Cardiac muscle cell (in vitro differentiated cells and primary cell): ENCODE measurements around the gene MYO5B. TPM values are rescaled to one million over a fixed set of nuclear protein-coding genes. Genes with fewer than 3 reads are reported as not detected.
"Not testable (repeated sequence)": the region's sequence is repeated elsewhere in the genome, so short reads cannot be mapped to it uniquely, and the experiment has no call there.

Experiments used
- DNase-seq, 2 donors: peaks; one replicate each; pipeline versions ENCODE4 v3.0.0 to v3.0.0-alpha.2; 2010 to 2017; ENCODE audit warnings: low read depth in 1 of 2, low spot score in 1 of 2
- H3K27ac ChIP-seq: fragments of 200-600 bp; sonication (generic); 2 replicates; pipeline ENCODE4 v1.5.1; 2016
- H3K27me3 ChIP-seq: fragments of 200-600 bp; sonication (generic); 2 replicates; pipeline ENCODE4 v1.6.0; 2016; ENCODE audit warnings: control low read depth
- H3K36me3 ChIP-seq: fragments of 200-600 bp; sonication (generic); 2 replicates; pipeline ENCODE4 v1.5.1; 2016; ENCODE audit warnings: control low read depth
- H3K4me1 ChIP-seq: fragments of 200-600 bp; sonication (generic); 2 replicates; pipeline ENCODE4 v1.8.1; 2017; ENCODE audit warnings: low read depth, mild to moderate bottlenecking, mixed run types
- H3K4me3 ChIP-seq: fragments of 200-600 bp; sonication (generic); 2 replicates; pipeline ENCODE4 v1.5.1; 2016; ENCODE audit warnings: mild to moderate bottlenecking
- H3K9me3 ChIP-seq: fragments of 200-600 bp; sonication (generic); 2 replicates; pipeline ENCODE4 v1.5.1; 2017; ENCODE audit warnings: low read depth, mild to moderate bottlenecking, control low read depth
- polyA plus RNA-seq: library from polyadenylated mRNA; unstranded; fragments of >200 nt; fragmentation: Nextera tagmentation; extraction: Ambion mirVana; gene quantifications from 2 replicates; pipeline ENCODE4 v1.2.1, GENCODE V29; 2016
- total RNA-seq: library from RNA; depleted of rRNA; stranded (reverse); fragments of >200 nt; gene quantifications from 2 replicates; pipeline ENCODE4 v1.2.3, GENCODE V29; 2016
- TF ChIP-seq, protein P1 (sequence below): IDR thresholded peaks from 2 replicates; pipeline ENCODE4 v1.5.1; 2012; ENCODE audit warnings: low read depth, mild to moderate bottlenecking, low read length

MYO5B gene
- total and polyA plus RNA-seq, 2 experiments from 2014 or later = 3.0 to 16.7 TPM

DNA sequence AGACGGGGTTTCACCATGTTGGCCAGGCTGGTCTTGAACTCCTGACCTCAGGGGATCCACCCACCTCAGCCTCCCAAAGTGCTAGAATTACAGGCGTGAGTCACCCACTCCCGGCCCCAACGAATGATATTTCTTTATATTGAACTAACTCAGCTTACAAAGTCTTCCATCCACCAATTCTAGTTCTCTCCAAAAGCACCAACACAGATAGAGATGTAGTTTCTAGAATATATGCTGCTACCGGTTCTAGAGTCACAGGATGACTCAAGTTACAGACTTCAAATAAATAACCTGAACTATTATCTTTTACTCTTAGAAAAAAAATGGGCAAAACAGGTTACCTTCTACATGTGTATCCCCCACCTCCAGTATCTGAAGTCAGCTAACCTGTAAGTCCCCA, 390.9 kb downstream of the MYO5B start:
- no peaks in the 10 kb centered on the region for H3K27me3 ChIP-seq
- H3K9me3 ChIP-seq = no peaks in the 10 kb centered on the region
- TF ChIP-seq, protein P1, sequence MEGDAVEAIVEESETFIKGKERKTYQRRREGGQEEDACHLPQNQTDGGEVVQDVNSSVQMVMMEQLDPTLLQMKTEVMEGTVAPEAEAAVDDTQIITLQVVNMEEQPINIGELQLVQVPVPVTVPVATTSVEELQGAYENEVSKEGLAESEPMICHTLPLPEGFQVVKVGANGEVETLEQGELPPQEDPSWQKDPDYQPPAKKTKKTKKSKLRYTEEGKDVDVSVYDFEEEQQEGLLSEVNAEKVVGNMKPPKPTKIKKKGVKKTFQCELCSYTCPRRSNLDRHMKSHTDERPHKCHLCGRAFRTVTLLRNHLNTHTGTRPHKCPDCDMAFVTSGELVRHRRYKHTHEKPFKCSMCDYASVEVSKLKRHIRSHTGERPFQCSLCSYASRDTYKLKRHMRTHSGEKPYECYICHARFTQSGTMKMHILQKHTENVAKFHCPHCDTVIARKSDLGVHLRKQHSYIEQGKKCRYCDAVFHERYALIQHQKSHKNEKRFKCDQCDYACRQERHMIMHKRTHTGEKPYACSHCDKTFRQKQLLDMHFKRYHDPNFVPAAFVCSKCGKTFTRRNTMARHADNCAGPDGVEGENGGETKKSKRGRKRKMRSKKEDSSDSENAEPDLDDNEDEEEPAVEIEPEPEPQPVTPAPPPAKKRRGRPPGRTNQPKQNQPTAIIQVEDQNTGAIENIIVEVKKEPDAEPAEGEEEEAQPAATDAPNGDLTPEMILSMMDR = no peak
- H3K27ac ChIP-seq = no peak overlapping the region
- peaks cover 3% of the 10 kb centered on the region for H3K4me1 ChIP-seq
- H3K4me3 ChIP-seq = no peak overlapping the region
- peaks cover 10% of the 10 kb centered on the region for H3K36me3 ChIP-seq
- no peak for DNase-seq

DNA sequence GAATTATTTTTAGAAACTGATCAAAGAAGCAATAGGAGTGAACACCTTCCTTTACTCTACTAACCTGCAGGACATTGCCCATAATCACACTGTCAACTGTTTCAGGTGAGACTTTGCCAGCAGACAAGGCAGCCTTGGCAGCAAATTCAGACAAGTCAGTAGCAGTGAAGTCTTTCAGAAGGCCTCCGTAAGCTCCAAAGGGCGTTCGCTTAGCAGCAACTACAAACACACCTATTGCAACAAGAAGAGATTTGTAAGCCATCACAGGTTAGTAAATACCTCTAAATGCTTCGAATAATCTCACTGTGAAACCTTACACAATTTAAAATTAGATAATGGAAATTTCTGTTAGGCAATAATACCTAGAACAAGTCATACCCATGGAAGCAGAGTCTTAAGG, 392.3 kb downstream of the MYO5B start:
- Histone ChIP-seq H3K27ac (no peak overlapping the region), H3K9me3 (no peaks in the 10 kb centered on the region), H3K4me3 (no peak overlapping the region), H3K36me3 (peaks cover 13% of the 10 kb centered on the region), H3K4me1 (peaks cover 3% of the 10 kb centered on the region), H3K27me3 (no peaks in the 10 kb centered on the region)
- DNase-seq = no peak
- TF ChIP-seq, protein P1 = no peak

- not testable (repeated sequence) for DNase-seq, H3K27me3 ChIP-seq
- H3K36me3 ChIP-seq = peaks cover 33% of the 10 kb centered on the region
These were observed 394.5 kb downstream of the MYO5B start for GRCh38 chr18:49800491-49800890.

GRCh38 chr18:49799806-49800205, 395.1 kb downstream of the MYO5B start:
- not testable (repeated sequence) for H3K4me1 ChIP-seq, H3K4me3 ChIP-seq, H3K27ac ChIP-seq, H3K27me3 ChIP-seq, DNase-seq, H3K9me3 ChIP-seq
- H3K36me3 ChIP-seq = peaks cover 38% of the 10 kb centered on the region

More at GRCh38 chr18:49800491-49800890, 394.5 kb downstream of the MYO5B start:
- H3K9me3 ChIP-seq, H3K4me3 ChIP-seq, H3K27ac ChIP-seq, H3K4me1 ChIP-seq: not testable (repeated sequence)

DNA sequence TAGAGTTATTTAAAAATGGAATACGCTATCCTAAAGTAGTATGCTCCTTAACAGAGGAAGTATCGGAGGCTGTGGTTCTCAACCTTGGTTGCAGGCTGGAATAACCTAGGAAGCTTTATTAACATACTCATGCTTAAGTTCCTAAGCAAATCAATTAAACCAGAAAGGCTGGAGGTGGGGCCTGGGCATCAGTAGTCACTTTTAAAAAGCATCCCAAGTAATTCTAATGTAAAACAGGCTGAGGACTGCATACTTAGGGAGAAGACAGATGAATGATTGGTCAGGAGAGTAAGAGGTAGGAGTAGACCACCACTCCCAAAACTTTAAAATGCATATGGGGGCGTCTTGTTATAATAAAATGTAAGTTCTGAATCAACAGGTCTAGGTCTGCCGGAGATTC, 396.9 kb downstream of the MYO5B start:
- Histone ChIP-seq H3K27me3 (no peaks in the 10 kb centered on the region), H3K4me3 (no peak overlapping the region), H3K4me1 (no peaks in the 10 kb centered on the region), H3K9me3 (no peaks in the 10 kb centered on the region), H3K27ac (no peak overlapping the region), H3K36me3 (peaks cover 56% of the 10 kb centered on the region)
- no peak for DNase-seq
- TF ChIP-seq, protein P1 = no peak

DNA sequence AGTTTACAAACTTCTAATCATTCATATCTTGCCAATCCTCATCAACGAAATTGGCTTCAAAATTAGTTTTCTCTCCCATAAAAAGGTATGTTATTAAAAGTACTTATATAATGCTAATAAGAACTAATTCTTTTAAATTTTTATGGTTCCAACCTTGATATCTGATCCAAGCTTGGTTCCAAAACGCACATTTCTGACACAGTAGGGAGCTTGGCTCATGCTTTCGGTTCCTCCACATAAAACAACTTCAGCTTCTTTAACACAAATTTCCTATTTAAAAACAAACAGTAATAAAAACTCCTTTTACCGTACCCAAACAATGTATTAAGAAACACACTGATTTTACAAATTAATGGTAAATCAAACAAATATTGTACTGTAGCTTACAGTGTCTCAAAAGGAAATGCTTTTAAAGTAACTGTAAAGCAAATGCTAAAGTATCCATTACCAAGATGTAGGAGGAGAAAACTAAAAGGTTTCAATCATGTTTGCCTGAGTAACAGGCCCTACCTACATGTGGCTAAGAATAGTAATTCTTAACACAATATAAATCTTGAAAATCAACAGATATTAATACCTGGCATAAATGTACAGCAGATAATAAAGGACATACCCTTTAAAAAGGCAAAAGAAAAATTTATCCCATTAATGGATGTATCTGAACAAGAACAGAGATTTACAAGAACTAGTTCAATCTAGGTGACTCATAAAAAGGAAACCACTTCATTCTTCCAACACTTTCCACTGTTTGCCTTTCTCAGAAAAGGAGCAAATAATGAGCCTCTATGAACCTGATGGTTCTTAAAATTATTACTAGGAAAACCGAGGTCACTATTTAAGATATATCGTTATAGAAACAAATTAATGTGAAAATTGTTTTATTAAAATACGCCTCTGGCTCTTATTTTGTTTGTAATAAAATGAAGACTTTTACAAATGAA, 399.1 kb downstream of the MYO5B start:
- no peak for DNase-seq
- no peaks in the 10 kb centered on the region for H3K9me3 ChIP-seq
- TF ChIP-seq, protein P1 = no peak
- H3K27ac ChIP-seq = no peak overlapping the region
- peaks cover 67% of the 10 kb centered on the region for H3K36me3 ChIP-seq
- H3K4me1 ChIP-seq = no peaks in the 10 kb centered on the region
- H3K27me3 ChIP-seq = no peaks in the 10 kb centered on the region
- H3K4me3 ChIP-seq = no peak overlapping the region
